GM23338 (cell line): ENCODE results near the gene HOXD9.

Source experiments
- CREB1 ChIP-seq: fragments of 250-450 bp; sonication (Bioruptor Pico); IDR thresholded peaks from 2 replicates; pipeline ENCODE4 v1.5.0; 2020; ENCODE audit warnings: low read depth, mild to moderate bottlenecking, moderate library complexity
- EZH2 ChIP-seq: fragments of 200-600 bp; sonication (generic); IDR thresholded peaks from one replicate; pipeline ENCODE4 v1.8.0; 2017; ENCODE audit warnings: antibody characterized with exemption, mild to moderate bottlenecking, low read depth; ENCODE audit not compliant: unreplicated experiment
- EZH2phosphoT487 ChIP-seq: fragments of 200-600 bp; sonication (generic); IDR thresholded peaks from one replicate; pipeline ENCODE4 v1.8.1; 2018; ENCODE audit warnings: antibody characterized with exemption; ENCODE audit not compliant: unreplicated experiment
- JUNB ChIP-seq: IDR thresholded peaks from one replicate; pipeline ENCODE4 v1.6.1; 2016; ENCODE audit warnings: antibody characterized with exemption; ENCODE audit not compliant: unreplicated experiment
- NANOG ChIP-seq: IDR thresholded peaks from 2 replicates; pipeline ENCODE4 v1.6.1; 2016; ENCODE audit warnings: antibody characterized with exemption, borderline replicate concordance
- POLR2AphosphoS5 ChIP-seq: IDR thresholded peaks from 2 replicates; pipeline ENCODE4 v1.6.1; 2016; ENCODE audit warnings: antibody characterized with exemption, low read depth
- STAT1 ChIP-seq: IDR thresholded peaks from one replicate; pipeline ENCODE4 v1.6.1; 2016; ENCODE audit warnings: antibody characterized with exemption; ENCODE audit not compliant: unreplicated experiment
- ZNF114 ChIP-seq: fragments of 250-450 bp; sonication (Bioruptor Pico); IDR thresholded peaks from 2 replicates; pipeline ENCODE4 v1.5.0; 2020; ENCODE audit warnings: mild to moderate bottlenecking, moderate library complexity
- ZNF331 ChIP-seq: fragments of 250-450 bp; sonication (Bioruptor Pico); IDR thresholded peaks from 2 replicates; pipeline ENCODE4 v1.5.0; 2020; ENCODE audit warnings: low read depth, mild to moderate bottlenecking, moderate library complexity
- TF ChIP-seq, protein P1 (sequence below), 2 experiments: fragments of 200-600 bp in 1 of 2; sonication (generic) in 1 of 2; conservative IDR thresholded peaks; 2 replicates each; pipeline versions ENCODE4 v1.5.1 to v1.6.1; 2016 to 2017; ENCODE audit warnings: antibody characterized with exemption in 2 of 2, low read depth in 2 of 2, mild to moderate bottlenecking in 2 of 2, moderate library complexity in 1 of 2
- TF ChIP-seq, protein P2 (sequence below): IDR thresholded peaks from one replicate; pipeline ENCODE4 v1.6.1; 2018; ENCODE audit warnings: antibody characterized with exemption; ENCODE audit not compliant: unreplicated experiment
- TF ChIP-seq, protein P3 (sequence below): IDR thresholded peaks from 2 replicates; pipeline ENCODE4 v1.6.1; 2016; ENCODE audit warnings: antibody characterized with exemption
- TF ChIP-seq, protein P4 (sequence below): fragments of 250-450 bp; sonication (Bioruptor Pico); IDR thresholded peaks from 2 replicates; pipeline ENCODE4 v1.5.0; 2020; ENCODE audit warnings: mild to moderate bottlenecking, moderate library complexity

DNA sequence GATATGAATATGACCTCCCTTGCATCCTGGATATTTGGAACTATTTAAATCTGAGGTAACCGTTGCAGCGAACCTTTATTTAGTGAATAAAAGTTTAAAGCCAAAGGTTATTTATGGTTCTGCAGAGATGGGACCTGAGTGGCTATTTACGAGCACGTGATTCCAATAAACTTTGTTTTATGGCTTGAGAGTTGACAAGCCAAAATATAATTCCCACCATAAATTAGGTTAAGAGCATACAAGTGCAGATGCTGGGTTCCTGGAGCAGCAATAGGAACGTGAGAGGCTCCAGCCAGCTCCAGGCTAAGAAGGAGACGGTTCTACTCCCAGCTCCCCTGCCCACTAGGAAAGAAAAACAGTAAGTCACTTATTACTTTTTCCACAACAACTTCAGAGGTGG lies 23.6 kb downstream of the HOXD9 start:
- TF ChIP-seq, protein P1, sequence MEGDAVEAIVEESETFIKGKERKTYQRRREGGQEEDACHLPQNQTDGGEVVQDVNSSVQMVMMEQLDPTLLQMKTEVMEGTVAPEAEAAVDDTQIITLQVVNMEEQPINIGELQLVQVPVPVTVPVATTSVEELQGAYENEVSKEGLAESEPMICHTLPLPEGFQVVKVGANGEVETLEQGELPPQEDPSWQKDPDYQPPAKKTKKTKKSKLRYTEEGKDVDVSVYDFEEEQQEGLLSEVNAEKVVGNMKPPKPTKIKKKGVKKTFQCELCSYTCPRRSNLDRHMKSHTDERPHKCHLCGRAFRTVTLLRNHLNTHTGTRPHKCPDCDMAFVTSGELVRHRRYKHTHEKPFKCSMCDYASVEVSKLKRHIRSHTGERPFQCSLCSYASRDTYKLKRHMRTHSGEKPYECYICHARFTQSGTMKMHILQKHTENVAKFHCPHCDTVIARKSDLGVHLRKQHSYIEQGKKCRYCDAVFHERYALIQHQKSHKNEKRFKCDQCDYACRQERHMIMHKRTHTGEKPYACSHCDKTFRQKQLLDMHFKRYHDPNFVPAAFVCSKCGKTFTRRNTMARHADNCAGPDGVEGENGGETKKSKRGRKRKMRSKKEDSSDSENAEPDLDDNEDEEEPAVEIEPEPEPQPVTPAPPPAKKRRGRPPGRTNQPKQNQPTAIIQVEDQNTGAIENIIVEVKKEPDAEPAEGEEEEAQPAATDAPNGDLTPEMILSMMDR (conservative IDR thresholded peaks at IDR 0.05; ENCODE audit: low read depth in 2 of 2) = no peak
- TF ChIP-seq EZH2phosphoT487 (peak; percentile 0), POLR2AphosphoS5 (no peak), JUNB (no peak), EZH2 (peak; percentile 36), CREB1 (CRISPR knock-in tag) (no peak), NANOG (no peak), STAT1 (no peak), ZNF331 (no peak), ZNF114 (CRISPR knock-in tag) (no peak)
- TF ChIP-seq, protein P2, sequence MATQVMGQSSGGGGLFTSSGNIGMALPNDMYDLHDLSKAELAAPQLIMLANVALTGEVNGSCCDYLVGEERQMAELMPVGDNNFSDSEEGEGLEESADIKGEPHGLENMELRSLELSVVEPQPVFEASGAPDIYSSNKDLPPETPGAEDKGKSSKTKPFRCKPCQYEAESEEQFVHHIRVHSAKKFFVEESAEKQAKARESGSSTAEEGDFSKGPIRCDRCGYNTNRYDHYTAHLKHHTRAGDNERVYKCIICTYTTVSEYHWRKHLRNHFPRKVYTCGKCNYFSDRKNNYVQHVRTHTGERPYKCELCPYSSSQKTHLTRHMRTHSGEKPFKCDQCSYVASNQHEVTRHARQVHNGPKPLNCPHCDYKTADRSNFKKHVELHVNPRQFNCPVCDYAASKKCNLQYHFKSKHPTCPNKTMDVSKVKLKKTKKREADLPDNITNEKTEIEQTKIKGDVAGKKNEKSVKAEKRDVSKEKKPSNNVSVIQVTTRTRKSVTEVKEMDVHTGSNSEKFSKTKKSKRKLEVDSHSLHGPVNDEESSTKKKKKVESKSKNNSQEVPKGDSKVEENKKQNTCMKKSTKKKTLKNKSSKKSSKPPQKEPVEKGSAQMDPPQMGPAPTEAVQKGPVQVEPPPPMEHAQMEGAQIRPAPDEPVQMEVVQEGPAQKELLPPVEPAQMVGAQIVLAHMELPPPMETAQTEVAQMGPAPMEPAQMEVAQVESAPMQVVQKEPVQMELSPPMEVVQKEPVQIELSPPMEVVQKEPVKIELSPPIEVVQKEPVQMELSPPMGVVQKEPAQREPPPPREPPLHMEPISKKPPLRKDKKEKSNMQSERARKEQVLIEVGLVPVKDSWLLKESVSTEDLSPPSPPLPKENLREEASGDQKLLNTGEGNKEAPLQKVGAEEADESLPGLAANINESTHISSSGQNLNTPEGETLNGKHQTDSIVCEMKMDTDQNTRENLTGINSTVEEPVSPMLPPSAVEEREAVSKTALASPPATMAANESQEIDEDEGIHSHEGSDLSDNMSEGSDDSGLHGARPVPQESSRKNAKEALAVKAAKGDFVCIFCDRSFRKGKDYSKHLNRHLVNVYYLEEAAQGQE = no peak
- TF ChIP-seq, protein P3, sequence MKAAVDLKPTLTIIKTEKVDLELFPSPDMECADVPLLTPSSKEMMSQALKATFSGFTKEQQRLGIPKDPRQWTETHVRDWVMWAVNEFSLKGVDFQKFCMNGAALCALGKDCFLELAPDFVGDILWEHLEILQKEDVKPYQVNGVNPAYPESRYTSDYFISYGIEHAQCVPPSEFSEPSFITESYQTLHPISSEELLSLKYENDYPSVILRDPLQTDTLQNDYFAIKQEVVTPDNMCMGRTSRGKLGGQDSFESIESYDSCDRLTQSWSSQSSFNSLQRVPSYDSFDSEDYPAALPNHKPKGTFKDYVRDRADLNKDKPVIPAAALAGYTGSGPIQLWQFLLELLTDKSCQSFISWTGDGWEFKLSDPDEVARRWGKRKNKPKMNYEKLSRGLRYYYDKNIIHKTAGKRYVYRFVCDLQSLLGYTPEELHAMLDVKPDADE = no peak
- TF ChIP-seq, protein P4, sequence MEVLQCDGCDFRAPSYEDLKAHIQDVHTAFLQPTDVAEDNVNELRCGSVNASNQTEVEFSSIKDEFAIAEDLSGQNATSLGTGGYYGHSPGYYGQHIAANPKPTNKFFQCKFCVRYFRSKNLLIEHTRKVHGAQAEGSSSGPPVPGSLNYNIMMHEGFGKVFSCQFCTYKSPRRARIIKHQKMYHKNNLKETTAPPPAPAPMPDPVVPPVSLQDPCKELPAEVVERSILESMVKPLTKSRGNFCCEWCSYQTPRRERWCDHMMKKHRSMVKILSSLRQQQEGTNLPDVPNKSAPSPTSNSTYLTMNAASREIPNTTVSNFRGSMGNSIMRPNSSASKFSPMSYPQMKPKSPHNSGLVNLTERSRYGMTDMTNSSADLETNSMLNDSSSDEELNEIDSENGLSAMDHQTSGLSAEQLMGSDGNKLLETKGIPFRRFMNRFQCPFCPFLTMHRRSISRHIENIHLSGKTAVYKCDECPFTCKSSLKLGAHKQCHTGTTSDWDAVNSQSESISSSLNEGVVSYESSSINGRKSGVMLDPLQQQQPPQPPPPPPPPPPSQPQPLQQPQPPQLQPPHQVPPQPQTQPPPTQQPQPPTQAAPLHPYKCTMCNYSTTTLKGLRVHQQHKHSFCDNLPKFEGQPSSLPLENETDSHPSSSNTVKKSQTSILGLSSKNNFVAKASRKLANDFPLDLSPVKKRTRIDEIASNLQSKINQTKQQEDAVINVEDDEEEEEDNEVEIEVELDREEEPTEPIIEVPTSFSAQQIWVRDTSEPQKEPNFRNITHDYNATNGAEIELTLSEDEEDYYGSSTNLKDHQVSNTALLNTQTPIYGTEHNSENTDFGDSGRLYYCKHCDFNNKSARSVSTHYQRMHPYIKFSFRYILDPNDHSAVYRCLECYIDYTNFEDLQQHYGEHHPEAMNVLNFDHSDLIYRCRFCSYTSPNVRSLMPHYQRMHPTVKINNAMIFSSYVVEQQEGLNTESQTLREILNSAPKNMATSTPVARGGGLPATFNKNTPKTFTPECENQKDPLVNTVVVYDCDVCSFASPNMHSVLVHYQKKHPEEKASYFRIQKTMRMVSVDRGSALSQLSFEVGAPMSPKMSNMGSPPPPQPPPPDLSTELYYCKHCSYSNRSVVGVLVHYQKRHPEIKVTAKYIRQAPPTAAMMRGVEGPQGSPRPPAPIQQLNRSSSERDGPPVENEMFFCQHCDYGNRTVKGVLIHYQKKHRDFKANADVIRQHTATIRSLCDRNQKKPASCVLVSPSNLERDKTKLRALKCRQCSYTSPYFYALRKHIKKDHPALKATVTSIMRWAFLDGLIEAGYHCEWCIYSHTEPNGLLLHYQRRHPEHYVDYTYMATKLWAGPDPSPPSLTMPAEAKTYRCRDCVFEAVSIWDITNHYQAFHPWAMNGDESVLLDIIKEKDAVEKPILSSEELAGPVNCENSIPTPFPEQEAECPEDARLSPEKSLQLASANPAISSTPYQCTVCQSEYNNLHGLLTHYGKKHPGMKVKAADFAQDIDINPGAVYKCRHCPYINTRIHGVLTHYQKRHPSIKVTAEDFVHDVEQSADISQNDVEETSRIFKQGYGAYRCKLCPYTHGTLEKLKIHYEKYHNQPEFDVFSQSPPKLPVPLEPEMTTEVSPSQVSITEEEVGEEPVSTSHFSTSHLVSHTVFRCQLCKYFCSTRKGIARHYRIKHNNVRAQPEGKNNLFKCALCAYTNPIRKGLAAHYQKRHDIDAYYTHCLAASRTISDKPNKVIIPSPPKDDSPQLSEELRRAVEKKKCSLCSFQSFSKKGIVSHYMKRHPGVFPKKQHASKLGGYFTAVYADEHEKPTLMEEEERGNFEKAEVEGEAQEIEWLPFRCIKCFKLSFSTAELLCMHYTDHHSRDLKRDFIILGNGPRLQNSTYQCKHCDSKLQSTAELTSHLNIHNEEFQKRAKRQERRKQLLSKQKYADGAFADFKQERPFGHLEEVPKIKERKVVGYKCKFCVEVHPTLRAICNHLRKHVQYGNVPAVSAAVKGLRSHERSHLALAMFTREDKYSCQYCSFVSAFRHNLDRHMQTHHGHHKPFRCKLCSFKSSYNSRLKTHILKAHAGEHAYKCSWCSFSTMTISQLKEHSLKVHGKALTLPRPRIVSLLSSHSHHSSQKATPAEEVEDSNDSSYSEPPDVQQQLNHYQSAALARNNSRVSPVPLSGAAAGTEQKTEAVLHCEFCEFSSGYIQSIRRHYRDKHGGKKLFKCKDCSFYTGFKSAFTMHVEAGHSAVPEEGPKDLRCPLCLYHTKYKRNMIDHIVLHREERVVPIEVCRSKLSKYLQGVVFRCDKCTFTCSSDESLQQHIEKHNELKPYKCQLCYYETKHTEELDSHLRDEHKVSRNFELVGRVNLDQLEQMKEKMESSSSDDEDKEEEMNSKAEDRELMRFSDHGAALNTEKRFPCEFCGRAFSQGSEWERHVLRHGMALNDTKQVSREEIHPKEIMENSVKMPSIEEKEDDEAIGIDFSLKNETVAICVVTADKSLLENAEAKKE (CRISPR knock-in tag) = no peak
